ENCODE measurements around the gene ASB13. TPM values are rescaled to one million over a fixed set of nuclear protein-coding genes. Genes with fewer than 3 reads are reported as not detected.

The ASB13 gene
- total and polyA plus RNA-seq, 8 donors = 8.7 to 22.2 (median 11.8) TPM

DNA sequence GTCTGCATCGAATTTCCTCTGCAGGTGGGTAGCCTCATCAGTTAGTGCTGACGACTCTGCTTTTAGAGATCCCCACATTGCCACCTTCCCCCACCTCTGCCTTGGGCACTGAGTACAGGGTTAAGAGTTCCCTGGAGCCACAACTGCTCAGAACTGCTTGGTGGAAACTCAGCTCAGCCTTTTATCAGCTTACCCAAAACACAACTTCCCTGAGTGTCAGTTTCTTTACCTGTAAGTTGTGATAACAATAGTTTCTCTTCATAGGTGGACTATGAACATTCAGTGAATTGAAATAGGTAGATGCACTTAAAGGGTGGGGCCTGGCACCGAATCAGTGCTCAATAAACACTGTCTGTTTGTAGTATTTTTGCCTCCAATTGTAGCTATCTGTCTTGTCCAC is 11.3 kb downstream of the ASB13 start:
- DNase-seq (no peak), ATAC-seq (no peak), FAIRE-seq (no peak)
- WGBS, 2 donors = 52 to 64% methylated on average over 3 of the region's 3 CpGs
- H3K4me3 ChIP-seq = no peak overlapping the region
- no peak for TF ChIP-seq CTCF (IDR thresholded peaks at IDR 0.05)
- H3K36me3 ChIP-seq = no peaks in the 10 kb centered on the region
- H3K4me1 ChIP-seq = no peaks in the 10 kb centered on the region
- H3K27me3 ChIP-seq = no peaks in the 10 kb centered on the region
- H3K27ac ChIP-seq = no peak overlapping the region
- intact Hi-C loops (cut with DNase I) = no loop called here
- H3K9me3 ChIP-seq = no peaks in the 10 kb centered on the region

DNA sequence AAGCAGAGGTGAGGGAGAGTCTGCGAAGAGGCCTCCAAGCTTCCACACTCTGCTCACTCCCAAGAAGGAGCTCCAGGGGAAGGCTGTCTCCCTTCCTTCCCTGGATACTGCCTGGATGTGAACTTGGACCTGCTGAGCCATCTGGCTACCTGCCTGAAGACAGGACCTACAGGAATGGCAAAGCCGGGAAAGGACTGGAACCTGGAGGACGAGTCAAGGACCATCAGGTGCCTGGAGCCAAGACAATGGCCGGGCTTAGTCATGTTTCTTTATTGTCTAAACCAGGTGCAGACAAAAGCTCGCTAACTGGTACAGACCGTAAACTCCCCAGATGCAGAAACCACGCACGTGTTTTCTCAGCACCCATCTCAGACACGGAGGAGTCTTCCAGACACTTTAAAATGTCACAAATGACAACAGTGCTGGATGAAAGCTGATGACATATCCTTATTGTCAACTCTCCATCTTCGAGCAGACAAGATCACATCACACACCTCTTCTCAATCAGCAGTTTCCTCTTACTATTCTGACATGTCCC is 12.1 kb downstream of the ASB13 start:
- no peaks in the 10 kb centered on the region for H3K9me3 ChIP-seq
- no peaks in the 10 kb centered on the region for H3K27me3 ChIP-seq
- ATAC-seq (no peak), DNase-seq (no peak), FAIRE-seq (no peak)
- intact Hi-C loops (cut with DNase I) = no loop called here
- H3K4me3 ChIP-seq = no peak overlapping the region
- H3K27ac ChIP-seq = no peak overlapping the region
- TF ChIP-seq CTCF (IDR thresholded peaks at IDR 0.05) = no peak
- WGBS, 2 donors = 82 to 85% methylated on average over 10 of the region's 10 CpGs
- no peaks in the 10 kb centered on the region for H3K36me3 ChIP-seq
- H3K4me1 ChIP-seq = no peaks in the 10 kb centered on the region

DNA sequence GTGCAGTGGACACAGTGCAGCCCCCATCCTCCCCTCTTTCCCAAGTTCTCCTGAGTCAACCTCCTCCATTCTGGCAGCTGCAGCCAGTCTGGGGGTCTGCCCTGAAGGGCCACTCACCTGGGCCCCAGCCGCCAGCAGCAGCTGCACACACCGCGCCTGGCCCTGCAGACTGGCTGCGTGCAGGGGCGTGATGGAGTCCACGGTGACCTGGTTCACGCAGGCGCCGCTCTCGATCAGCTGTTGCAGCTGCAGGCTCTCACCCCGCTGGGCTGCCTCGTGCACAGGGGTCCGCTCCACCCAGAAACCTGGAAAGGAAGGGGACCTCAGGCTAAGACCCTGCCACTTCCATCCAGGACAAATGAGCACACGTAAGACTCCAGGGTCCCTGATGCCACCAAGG is 13.6 kb downstream of the ASB13 start:
- Histone ChIP-seq H3K4me3 (no peak overlapping the region), H3K4me1 (no peaks in the 10 kb centered on the region), H3K27me3 (no peaks in the 10 kb centered on the region), H3K36me3 (no peaks in the 10 kb centered on the region), H3K27ac (no peak overlapping the region), H3K9me3 (no peaks in the 10 kb centered on the region)
- intact Hi-C loops (cut with DNase I) = no loop called here
- DNase-seq = no peak
- WGBS, 2 donors = 97 to 98% methylated on average over 14 of the region's 14 CpGs
- no peak for TF ChIP-seq CTCF (IDR thresholded peaks at IDR 0.05)
- no peak for FAIRE-seq
- ATAC-seq = no peak

- WGBS, 2 donors = 92 to 94% methylated on average over 11 of the region's 11 CpGs
Measured at GRCh38 chr10:5651388-5651764, 15.0 kb downstream of the ASB13 start.

More at GRCh38 chr10:5651388-5651764, 15.0 kb downstream of the ASB13 start:
- TF ChIP-seq CTCF (IDR thresholded peaks at IDR 0.05) = no peak
- no peaks in the 10 kb centered on the region for H3K27me3 ChIP-seq
- intact Hi-C loops (cut with DNase I) = no loop called here
- H3K36me3 ChIP-seq = no peaks in the 10 kb centered on the region
- H3K9me3 ChIP-seq = no peaks in the 10 kb centered on the region
- H3K27ac ChIP-seq = no peak overlapping the region
- H3K4me1 ChIP-seq = no peaks in the 10 kb centered on the region
- FAIRE-seq (no peak), DNase-seq (no peak), ATAC-seq (no peak)
- H3K4me3 ChIP-seq = no peak overlapping the region

Data from pancreas (tissue), 10 donors.